ENCODE results near the gene SLC38A8. TPM values are rescaled to one million over a fixed set of nuclear protein-coding genes. Genes with fewer than 3 reads are reported as not detected.
A peak's percentile ranks its signal among the peaks of the same experiment; 100 is the strongest.

The SLC38A8 gene
- total RNA-seq, 3 donors from 2014 or later, result not detected

GRCh38 chr16:84048871-84049270 lies 6.3 kb upstream of the SLC38A8 start:
- no peak for ATAC-seq
- intact Hi-C loops (cut with DNase I, micrococcal nuclease), result no loop called here

GRCh38 chr16:84048270-84048669 lies 5.7 kb upstream of the SLC38A8 start:
- ATAC-seq (peak; percentile 60), DNase-seq (peak in 2 of 3 donors; percentile 23 to 27)
- Histone ChIP-seq H3K36me3 (ENCODE audit: low read depth) (no peaks in the 10 kb centered on the region), H3K4me1 (ENCODE audit: low read depth) (no peaks in the 10 kb centered on the region), H3K4me3 (no peak overlapping the region), H3K9me3 (no peaks in the 10 kb centered on the region)
- intact Hi-C loops (cut with DNase I, micrococcal nuclease), result no loop called here
- TF ChIP-seq CTCF (IDR thresholded peaks at IDR 0.05), result no peak

More at GRCh38 chr16:84048871-84049270, 6.3 kb upstream of the SLC38A8 start:
- Histone ChIP-seq H3K9me3 (no peaks in the 10 kb centered on the region), H3K4me1 (ENCODE audit: low read depth) (no peaks in the 10 kb centered on the region), H3K4me3 (no peak overlapping the region), H3K36me3 (ENCODE audit: low read depth) (peaks cover 3% of the 10 kb centered on the region)
- DNase-seq, result peak in 1 of 3 donors; percentile 30
- TF ChIP-seq CTCF (IDR thresholded peaks at IDR 0.05), result no peak

- no peak for TF ChIP-seq CTCF (IDR thresholded peaks at IDR 0.05)
- ATAC-seq, result no peak
- intact Hi-C loops (cut with DNase I, micrococcal nuclease), result no loop called here
- Histone ChIP-seq H3K36me3 (ENCODE audit: low read depth) (no peaks in the 10 kb centered on the region), H3K4me3 (no peak overlapping the region), H3K4me1 (ENCODE audit: low read depth) (no peaks in the 10 kb centered on the region), H3K9me3 (no peaks in the 10 kb centered on the region)
- peak in 1 of 3 donors; percentile 27 for DNase-seq
Measured at GRCh38 chr16:84047626-84048025, 5.0 kb upstream of the SLC38A8 start.

GRCh38 chr16:84047206-84047605 lies 4.6 kb upstream of the SLC38A8 start:
- ATAC-seq (no peak), DNase-seq (peak in 1 of 3 donors; percentile 9)
- Histone ChIP-seq H3K4me3 (no peak overlapping the region), H3K4me1 (ENCODE audit: low read depth) (no peaks in the 10 kb centered on the region), H3K9me3 (no peaks in the 10 kb centered on the region), H3K36me3 (ENCODE audit: low read depth) (no peaks in the 10 kb centered on the region)
- intact Hi-C loops (cut with DNase I, micrococcal nuclease), result no loop called here
- TF ChIP-seq CTCF (IDR thresholded peaks at IDR 0.05), result no peak

DNA sequence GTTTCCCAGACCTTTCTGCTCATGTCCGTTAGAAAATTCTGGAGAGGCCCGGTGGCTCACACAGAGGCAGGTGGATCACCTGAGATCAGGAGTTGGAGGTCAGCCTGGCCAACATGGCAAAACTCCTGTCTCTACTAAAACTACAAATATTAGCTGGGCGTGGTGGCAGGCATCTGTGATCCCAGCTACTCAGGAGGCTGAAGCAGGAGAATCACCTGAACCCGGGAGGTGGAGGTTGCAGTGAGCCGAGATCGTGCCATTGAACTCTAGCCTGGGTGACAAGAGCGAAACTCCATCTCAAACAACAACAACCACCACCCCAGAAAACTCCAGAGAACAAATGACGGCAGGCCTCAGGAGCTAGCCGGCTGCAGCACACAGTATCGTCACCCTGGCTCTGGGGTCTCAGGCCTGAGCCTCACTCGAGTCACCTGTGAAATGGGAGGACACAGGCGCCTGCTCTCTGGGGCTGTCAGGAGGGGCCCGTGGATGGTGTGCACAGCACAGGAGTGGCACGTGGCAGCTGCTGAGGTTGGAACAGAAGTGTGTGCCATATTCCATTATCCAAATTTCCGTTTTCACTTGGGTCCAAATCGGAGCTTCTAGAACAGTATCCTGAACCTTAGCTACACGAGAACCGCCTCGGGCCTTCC lies 3.3 kb upstream of the SLC38A8 start:
- Histone ChIP-seq H3K4me3 (no peak overlapping the region), H3K36me3 (ENCODE audit: low read depth) (no peaks in the 10 kb centered on the region), H3K9me3 (no peaks in the 10 kb centered on the region), H3K4me1 (ENCODE audit: low read depth) (no peaks in the 10 kb centered on the region)
- TF ChIP-seq CTCF (IDR thresholded peaks at IDR 0.05), result no peak
- ATAC-seq (no peak), DNase-seq (peak in 2 of 3 donors; percentile 14 to 34)
- intact Hi-C loops (cut with DNase I, micrococcal nuclease), result no loop called here
